Astrocyte (in vitro differentiated cells and primary cell): ENCODE measurements around the gene DPP4.

Experiments used
- CTCF ChIP-seq: IDR thresholded peaks from 2 replicates; pipeline ENCODE4 v1.5.1; 2011; ENCODE audit warnings: low read depth, mild to moderate bottlenecking, inconsistent platforms, low read length, moderate library complexity; ENCODE audit not compliant: insufficient read depth
- EZH2 ChIP-seq: IDR thresholded peaks from 2 replicates; pipeline ENCODE4 v1.6.1; 2012; ENCODE audit warnings: mild to moderate bottlenecking, low read length, inconsistent platforms; ENCODE audit not compliant: insufficient read depth

- TF ChIP-seq CTCF (no peak), EZH2 (no peak)
Measured at GRCh38 chr2:161974461-161974860, 99.6 kb downstream of the DPP4 start.
